Measurements from ENCODE around the gene TAF6L.
"Not testable (repeated sequence)": the region's sequence is repeated elsewhere in the genome, so short reads cannot be mapped to it uniquely, and the experiment has no call there.

Gene TAF6L

DNA sequence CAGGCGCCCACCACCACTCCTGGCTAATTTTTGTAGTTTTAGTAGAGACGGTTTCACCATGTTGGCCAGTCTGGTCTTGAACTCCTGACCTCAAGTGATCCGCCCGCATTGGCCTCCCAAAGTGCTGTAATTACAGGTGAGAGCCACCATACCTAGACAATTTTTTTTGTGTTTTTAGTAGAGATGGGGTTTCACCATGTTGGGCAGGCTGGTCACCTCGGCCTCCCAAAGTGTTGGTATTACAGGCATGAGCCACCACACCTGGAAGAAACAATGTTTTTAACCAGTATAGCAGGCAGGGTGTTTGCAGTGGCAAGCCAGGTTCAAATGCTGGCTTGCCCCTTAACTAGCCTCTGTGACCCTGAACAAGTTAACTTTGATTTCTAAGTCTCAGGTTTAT lies 21.3 kb upstream of the TAF6L start:
- not testable (repeated sequence) for H3K27me3 Mint-ChIP-seq (ENCODE audit: low read depth); H3K36me3 Mint-ChIP-seq (ENCODE audit: low read depth); H3K4me3 Mint-ChIP-seq; H3K9me3 Mint-ChIP-seq; H3K27ac Mint-ChIP-seq
- H3K4me1 Mint-ChIP-seq (ENCODE audit: low read depth), result peaks cover 19% of the 10 kb centered on the region

- Mint-ChIP-seq H3K9me3 (no peaks in the 10 kb centered on the region), H3K27me3 (ENCODE audit: low read depth) (no peaks in the 10 kb centered on the region), H3K27ac (no peak overlapping the region), H3K4me1 (ENCODE audit: low read depth) (peaks cover 19% of the 10 kb centered on the region), H3K36me3 (ENCODE audit: low read depth) (peaks cover 3% of the 10 kb centered on the region), H3K4me3 (peak overlapping the region; percentile 96)
Observed at GRCh38 chr11:62752177-62752785, 18.9 kb upstream of the TAF6L start.

DNA sequence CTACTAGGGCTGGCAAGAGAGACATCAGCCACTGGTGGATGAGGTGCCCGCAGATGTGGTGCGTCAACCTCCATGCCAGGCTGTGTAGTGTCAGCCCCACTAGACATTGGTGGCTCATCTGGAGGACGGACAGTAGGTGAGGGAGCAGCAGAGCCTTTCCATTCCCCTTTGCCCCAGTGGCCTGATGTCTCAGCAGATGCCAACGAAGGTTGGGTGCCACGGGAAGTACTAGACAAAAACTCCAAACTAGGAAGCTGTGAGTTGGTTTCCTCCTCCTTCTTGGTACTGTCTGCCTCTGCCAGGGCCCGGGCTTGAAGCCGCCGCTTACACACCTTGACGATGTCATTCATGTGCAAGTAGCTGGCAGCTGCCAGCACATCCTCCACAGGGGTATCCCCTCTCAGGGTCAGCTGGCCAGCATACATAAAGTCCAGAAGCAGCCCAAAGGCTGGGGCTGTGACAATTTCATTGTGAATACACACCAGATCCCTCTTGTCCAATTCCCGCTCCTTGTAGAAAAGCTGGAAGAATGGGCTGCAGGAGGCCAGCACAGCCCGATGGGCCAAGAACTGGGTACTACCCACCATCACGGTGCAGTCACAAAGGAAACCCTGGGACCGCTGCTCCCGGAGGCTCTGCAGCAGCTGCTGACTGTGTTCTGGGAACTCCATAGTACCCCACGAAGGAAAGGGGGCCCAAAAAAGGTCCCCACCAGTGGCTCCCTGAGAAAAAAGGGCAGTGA lies 18.0 kb upstream of the TAF6L start:
- H3K4me3 Mint-ChIP-seq, result peak overlapping the region; percentile 96
- no peaks in the 10 kb centered on the region for H3K27me3 Mint-ChIP-seq (ENCODE audit: low read depth)
- peak overlapping the region; percentile 97 for H3K27ac Mint-ChIP-seq
- no peaks in the 10 kb centered on the region for H3K9me3 Mint-ChIP-seq
- H3K4me1 Mint-ChIP-seq (ENCODE audit: low read depth), result peaks cover 19% of the 10 kb centered on the region
- peaks cover 3% of the 10 kb centered on the region for H3K36me3 Mint-ChIP-seq (ENCODE audit: low read depth)

DNA sequence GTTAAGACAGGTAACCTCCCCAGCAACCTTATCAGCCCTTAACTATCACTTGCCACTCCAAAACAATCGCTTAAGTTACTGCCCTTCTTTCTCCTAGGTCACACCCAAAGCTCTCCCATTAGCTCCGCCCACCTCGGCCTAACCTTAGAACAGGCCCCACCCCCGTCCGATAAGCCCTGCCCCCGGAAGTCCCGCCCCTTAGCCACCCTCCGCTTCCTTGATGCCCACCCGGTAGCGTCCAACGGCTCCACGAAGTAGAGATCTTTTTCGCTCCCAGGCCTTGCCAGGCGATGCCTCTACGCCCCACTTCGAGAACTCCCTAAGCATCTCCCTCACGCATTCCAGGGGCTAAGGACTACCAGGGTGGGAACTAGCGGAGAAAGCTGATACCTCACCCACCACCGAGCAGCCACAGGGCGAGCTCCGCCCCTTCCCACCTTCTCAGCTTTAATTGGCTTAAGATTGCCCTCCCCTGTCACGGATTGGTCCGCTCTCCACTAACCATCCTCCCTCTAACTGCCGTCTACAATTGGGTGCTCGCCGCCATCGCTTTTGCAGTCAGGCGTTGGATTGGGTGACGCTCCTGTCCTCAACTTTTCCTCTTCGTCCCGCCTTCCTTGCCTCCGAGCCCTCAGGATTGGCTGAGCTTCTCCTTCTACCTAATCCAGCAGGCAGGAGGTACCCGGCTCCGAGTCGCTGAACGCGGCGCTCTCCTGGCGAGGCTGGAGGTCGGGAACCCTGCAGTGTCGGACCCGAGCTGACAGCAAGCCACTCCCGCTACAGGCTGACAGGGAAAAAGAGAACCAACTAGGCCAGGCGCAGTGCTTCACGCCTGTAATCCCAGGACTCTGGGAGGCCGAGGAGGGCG lies 17.2 kb upstream of the TAF6L start, which contains the start of gene ZBTB3:
TSS of gene ZBTB3 (minus strand) at position 425 of the 868 bp plus-strand sequence. CDS start 496 bp downstream, outside the sequence.
- Mint-ChIP-seq H3K4me1 (ENCODE audit: low read depth) (peaks cover 16% of the 10 kb centered on the region), H3K27me3 (ENCODE audit: low read depth) (no peaks in the 10 kb centered on the region), H3K27ac (peak within 1 kb of the TSS; percentile 97), H3K4me3 (peak within 1 kb of the TSS; percentile 96), H3K9me3 (no peaks in the 10 kb centered on the region), H3K36me3 (ENCODE audit: low read depth) (peaks cover 3% of the 10 kb centered on the region)

- Mint-ChIP-seq H3K4me3 (peak overlapping the region; percentile 20), H3K36me3 (ENCODE audit: low read depth) (peaks cover 3% of the 10 kb centered on the region), H3K4me1 (ENCODE audit: low read depth) (peaks cover 14% of the 10 kb centered on the region), H3K9me3 (no peaks in the 10 kb centered on the region), H3K27ac (no peak overlapping the region), H3K27me3 (ENCODE audit: low read depth) (no peaks in the 10 kb centered on the region)
Observed at GRCh38 chr11:62755086-62755615, 16.0 kb upstream of the TAF6L start.

- Mint-ChIP-seq H3K4me1 (ENCODE audit: low read depth) (peaks cover 22% of the 10 kb centered on the region), H3K4me3 (no peak overlapping the region), H3K36me3 (ENCODE audit: low read depth) (peaks cover 5% of the 10 kb centered on the region), H3K27ac (no peak overlapping the region), H3K27me3 (ENCODE audit: low read depth) (no peaks in the 10 kb centered on the region), H3K9me3 (no peaks in the 10 kb centered on the region)
Observed at GRCh38 chr11:62757846-62758788, 13.1 kb upstream of the TAF6L start.

DNA sequence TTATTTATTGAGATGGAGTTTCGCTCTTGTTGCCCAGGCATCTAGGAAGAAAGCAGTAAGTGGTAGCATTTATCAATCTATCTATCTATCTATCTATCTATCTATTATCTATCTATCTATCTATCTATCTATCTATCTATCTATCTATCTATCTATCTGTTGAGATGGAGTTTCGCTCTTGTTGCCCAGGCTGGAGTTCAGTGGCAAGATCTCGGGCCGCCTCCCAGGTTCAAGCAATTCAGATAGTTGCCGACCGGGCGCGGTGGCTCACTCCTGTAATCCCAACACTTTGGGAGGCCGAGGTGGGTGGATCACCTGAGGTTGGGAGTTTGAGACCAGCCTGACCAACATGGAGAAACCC lies 10.3 kb upstream of the TAF6L start:
- H3K9me3 Mint-ChIP-seq; H3K27me3 Mint-ChIP-seq (ENCODE audit: low read depth): not testable (repeated sequence)
- H3K4me3 Mint-ChIP-seq, result peak overlapping the region; percentile 94
- peak overlapping the region; percentile 96 for H3K27ac Mint-ChIP-seq
- peaks cover 12% of the 10 kb centered on the region for H3K36me3 Mint-ChIP-seq (ENCODE audit: low read depth)
- peaks cover 17% of the 10 kb centered on the region for H3K4me1 Mint-ChIP-seq (ENCODE audit: low read depth)

DNA sequence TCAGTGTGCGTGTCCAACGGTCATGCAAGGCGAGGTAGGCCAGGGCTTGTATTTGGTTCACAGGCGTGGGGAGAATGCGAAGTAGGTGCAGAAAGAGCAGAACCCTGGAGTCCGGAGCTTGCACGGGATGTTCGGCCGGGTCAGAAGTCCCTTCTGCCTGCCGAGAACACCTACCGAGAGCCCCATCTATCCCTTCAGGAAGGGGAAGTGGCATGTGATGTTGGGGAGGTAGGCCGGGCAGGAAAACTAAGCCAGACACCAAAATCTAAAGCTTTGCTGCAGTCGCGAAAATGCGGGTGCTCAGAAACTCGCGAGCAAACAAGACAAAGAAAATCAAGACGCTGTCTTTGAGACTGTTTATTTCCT lies 435 bp upstream of the TAF6L start:
- no peaks in the 10 kb centered on the region for H3K9me3 Mint-ChIP-seq
- H3K27ac Mint-ChIP-seq, result peak overlapping the region; percentile 94
- peak overlapping the region; percentile 85 for H3K4me3 Mint-ChIP-seq
- peaks cover 21% of the 10 kb centered on the region for H3K4me1 Mint-ChIP-seq (ENCODE audit: low read depth)
- H3K36me3 Mint-ChIP-seq (ENCODE audit: low read depth), result peaks cover 10% of the 10 kb centered on the region
- no peaks in the 10 kb centered on the region for H3K27me3 Mint-ChIP-seq (ENCODE audit: low read depth)

- Mint-ChIP-seq H3K9me3 (no peaks in the 10 kb centered on the region), H3K27me3 (ENCODE audit: low read depth) (no peaks in the 10 kb centered on the region), H3K4me3 (no peak overlapping the region), H3K27ac (no peak overlapping the region), H3K36me3 (ENCODE audit: low read depth) (peaks cover 13% of the 10 kb centered on the region), H3K4me1 (ENCODE audit: low read depth) (peaks cover 31% of the 10 kb centered on the region)
Observed at GRCh38 chr11:62774407-62774806, 3.2 kb downstream of the TAF6L start.

DNA sequence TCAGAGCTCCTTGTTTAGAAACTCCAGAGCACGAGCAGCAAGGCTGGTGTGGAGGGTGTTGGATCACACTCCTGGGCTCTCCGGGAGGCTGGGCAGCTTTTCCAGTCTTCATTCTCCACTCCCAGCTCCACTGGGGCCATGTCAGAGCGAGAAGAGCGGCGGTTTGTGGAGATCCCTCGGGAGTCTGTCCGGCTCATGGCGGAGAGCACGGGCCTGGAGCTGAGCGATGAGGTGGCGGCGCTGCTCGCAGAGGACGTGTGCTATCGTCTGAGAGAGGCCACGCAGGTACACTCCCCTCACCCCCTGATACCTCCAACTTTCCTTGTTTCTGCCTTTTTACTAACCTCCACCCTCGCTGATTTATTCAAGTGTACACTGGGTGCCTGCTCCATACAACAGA lies 4.5 kb downstream of the TAF6L start:
- H3K4me3 Mint-ChIP-seq, result no peak overlapping the region
- H3K27ac Mint-ChIP-seq, result peak overlapping the region; percentile 24
- peaks cover 20% of the 10 kb centered on the region for H3K4me1 Mint-ChIP-seq (ENCODE audit: low read depth)
- no peaks in the 10 kb centered on the region for H3K9me3 Mint-ChIP-seq
- peaks cover 13% of the 10 kb centered on the region for H3K36me3 Mint-ChIP-seq (ENCODE audit: low read depth)
- H3K27me3 Mint-ChIP-seq (ENCODE audit: low read depth), result no peaks in the 10 kb centered on the region

GRCh38 chr11:62777389-62777788 lies 6.2 kb downstream of the TAF6L start:
- Mint-ChIP-seq H3K4me3 (peak overlapping the region; percentile 17), H3K36me3 (ENCODE audit: low read depth) (peaks cover 15% of the 10 kb centered on the region), H3K27me3 (ENCODE audit: low read depth) (no peaks in the 10 kb centered on the region), H3K4me1 (ENCODE audit: low read depth) (peaks cover 10% of the 10 kb centered on the region), H3K9me3 (no peaks in the 10 kb centered on the region), H3K27ac (peak overlapping the region; percentile 61)

GRCh38 chr11:62778441-62778840 lies 7.2 kb downstream of the TAF6L start:
- Mint-ChIP-seq H3K4me3 (no peak overlapping the region), H3K27ac (no peak overlapping the region), H3K27me3 (ENCODE audit: low read depth) (no peaks in the 10 kb centered on the region), H3K36me3 (ENCODE audit: low read depth) (peaks cover 16% of the 10 kb centered on the region), H3K9me3 (no peaks in the 10 kb centered on the region), H3K4me1 (ENCODE audit: low read depth) (peaks cover 10% of the 10 kb centered on the region)

GRCh38 chr11:62782753-62783152 lies 11.6 kb downstream of the TAF6L start:
- peaks cover 16% of the 10 kb centered on the region for H3K4me1 Mint-ChIP-seq (ENCODE audit: low read depth)
- H3K4me3 Mint-ChIP-seq, result no peak overlapping the region
- H3K27ac Mint-ChIP-seq, result no peak overlapping the region
- no peaks in the 10 kb centered on the region for H3K9me3 Mint-ChIP-seq
- H3K36me3 Mint-ChIP-seq (ENCODE audit: low read depth), result peaks cover 16% of the 10 kb centered on the region
- no peaks in the 10 kb centered on the region for H3K27me3 Mint-ChIP-seq (ENCODE audit: low read depth)
